HEK293 (cell line): ENCODE results near the gene VAPA.

Source experiments
- MYNN ChIP-seq: fragments of 450-650 bp; formaldehyde crosslinking; IDR thresholded peaks from 2 replicates; pipeline ENCODE4 v1.5.1; 2016; ENCODE audit warnings: missing biosample characterization, missing genetic modification characterization, borderline replicate concordance
- ZNF23 ChIP-seq: fragments of 450-650 bp; formaldehyde crosslinking; IDR thresholded peaks from 2 replicates; pipeline ENCODE4 v1.5.1; 2016; ENCODE audit warnings: missing biosample characterization, missing genetic modification characterization, borderline replicate concordance
- ZNF423 ChIP-seq: fragments of 450-650 bp; formaldehyde crosslinking; IDR thresholded peaks from 2 replicates; pipeline ENCODE4 v1.5.1; 2016; ENCODE audit warnings: missing biosample characterization, missing genetic modification characterization
- ZNF621 ChIP-seq: fragments of 450-650 bp; formaldehyde crosslinking; IDR thresholded peaks from 2 replicates; pipeline ENCODE4 v1.5.1; 2017; ENCODE audit warnings: missing biosample characterization, missing genetic modification characterization
- ZNF768 ChIP-seq: fragments of 450-650 bp; formaldehyde crosslinking; IDR thresholded peaks from 2 replicates; pipeline ENCODE4 v1.5.1; 2018; ENCODE audit warnings: missing biosample characterization, mild to moderate bottlenecking, missing genetic modification characterization
- TF ChIP-seq, protein P1 (sequence below): fragments of 450-650 bp; formaldehyde crosslinking; IDR thresholded peaks from 2 replicates; pipeline ENCODE4 v1.5.1; 2016; ENCODE audit warnings: missing biosample characterization, missing genetic modification characterization
- TF ChIP-seq, protein P2 (sequence below): fragments of 450-650 bp; formaldehyde crosslinking; IDR thresholded peaks from 2 replicates; pipeline ENCODE4 v1.5.1; 2016; ENCODE audit warnings: missing biosample characterization, missing genetic modification characterization
- TF ChIP-seq, protein P3 (sequence below): fragments of 450-650 bp; formaldehyde crosslinking; IDR thresholded peaks from 2 replicates; pipeline ENCODE4 v1.5.1; 2016; ENCODE audit warnings: missing biosample characterization, missing genetic modification characterization
- TF ChIP-seq, protein P4 (sequence below): fragments of 450-650 bp; formaldehyde crosslinking; IDR thresholded peaks from 2 replicates; pipeline ENCODE4 v1.5.1; 2017; ENCODE audit warnings: missing biosample characterization, missing genetic modification characterization
- TF ChIP-seq, protein P5 (sequence below): fragments of 450-650 bp; formaldehyde crosslinking; IDR thresholded peaks from 2 replicates; pipeline ENCODE4 v1.5.1; 2016; ENCODE audit warnings: missing biosample characterization, missing genetic modification characterization, low read depth

DNA sequence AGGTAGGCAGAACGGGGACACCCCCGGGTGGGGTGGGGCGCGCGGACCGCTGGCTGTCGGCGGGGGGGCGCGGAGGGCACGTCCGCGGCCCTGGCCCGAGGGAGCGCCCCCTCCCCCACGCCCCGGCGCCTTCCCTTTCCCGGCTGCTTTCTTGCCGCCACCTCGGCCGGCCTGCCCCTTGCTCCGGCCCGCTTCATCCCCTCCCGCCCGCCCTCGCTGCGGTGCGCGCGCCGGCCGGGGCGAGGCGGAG, 443 bp downstream of the VAPA start:
- TF ChIP-seq ZNF423 (tag by site-specific recombination): no peak
- TF ChIP-seq, protein P1, sequence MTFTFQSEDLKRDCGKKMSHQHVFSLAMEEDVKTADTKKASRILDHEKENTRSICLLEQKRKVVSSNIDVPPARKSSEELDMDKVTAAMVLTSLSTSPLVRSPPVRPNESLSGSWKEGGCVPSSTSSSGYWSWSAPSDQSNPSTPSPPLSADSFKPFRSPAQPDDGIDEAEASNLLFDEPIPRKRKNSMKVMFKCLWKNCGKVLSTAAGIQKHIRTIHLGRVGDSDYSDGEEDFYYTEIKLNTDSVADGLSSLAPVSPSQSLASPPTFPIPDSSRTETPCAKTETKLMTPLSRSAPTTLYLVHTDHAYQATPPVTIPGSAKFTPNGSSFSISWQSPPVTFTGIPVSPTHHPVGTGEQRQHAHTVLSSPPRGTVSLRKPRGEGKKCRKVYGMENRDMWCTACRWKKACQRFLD (tag by site-specific recombination): no peak
- TF ChIP-seq, protein P2, sequence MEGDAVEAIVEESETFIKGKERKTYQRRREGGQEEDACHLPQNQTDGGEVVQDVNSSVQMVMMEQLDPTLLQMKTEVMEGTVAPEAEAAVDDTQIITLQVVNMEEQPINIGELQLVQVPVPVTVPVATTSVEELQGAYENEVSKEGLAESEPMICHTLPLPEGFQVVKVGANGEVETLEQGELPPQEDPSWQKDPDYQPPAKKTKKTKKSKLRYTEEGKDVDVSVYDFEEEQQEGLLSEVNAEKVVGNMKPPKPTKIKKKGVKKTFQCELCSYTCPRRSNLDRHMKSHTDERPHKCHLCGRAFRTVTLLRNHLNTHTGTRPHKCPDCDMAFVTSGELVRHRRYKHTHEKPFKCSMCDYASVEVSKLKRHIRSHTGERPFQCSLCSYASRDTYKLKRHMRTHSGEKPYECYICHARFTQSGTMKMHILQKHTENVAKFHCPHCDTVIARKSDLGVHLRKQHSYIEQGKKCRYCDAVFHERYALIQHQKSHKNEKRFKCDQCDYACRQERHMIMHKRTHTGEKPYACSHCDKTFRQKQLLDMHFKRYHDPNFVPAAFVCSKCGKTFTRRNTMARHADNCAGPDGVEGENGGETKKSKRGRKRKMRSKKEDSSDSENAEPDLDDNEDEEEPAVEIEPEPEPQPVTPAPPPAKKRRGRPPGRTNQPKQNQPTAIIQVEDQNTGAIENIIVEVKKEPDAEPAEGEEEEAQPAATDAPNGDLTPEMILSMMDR (tag by site-specific recombination): no peak
- no peak for TF ChIP-seq ZNF23 (tag by site-specific recombination)
- TF ChIP-seq, protein P3, sequence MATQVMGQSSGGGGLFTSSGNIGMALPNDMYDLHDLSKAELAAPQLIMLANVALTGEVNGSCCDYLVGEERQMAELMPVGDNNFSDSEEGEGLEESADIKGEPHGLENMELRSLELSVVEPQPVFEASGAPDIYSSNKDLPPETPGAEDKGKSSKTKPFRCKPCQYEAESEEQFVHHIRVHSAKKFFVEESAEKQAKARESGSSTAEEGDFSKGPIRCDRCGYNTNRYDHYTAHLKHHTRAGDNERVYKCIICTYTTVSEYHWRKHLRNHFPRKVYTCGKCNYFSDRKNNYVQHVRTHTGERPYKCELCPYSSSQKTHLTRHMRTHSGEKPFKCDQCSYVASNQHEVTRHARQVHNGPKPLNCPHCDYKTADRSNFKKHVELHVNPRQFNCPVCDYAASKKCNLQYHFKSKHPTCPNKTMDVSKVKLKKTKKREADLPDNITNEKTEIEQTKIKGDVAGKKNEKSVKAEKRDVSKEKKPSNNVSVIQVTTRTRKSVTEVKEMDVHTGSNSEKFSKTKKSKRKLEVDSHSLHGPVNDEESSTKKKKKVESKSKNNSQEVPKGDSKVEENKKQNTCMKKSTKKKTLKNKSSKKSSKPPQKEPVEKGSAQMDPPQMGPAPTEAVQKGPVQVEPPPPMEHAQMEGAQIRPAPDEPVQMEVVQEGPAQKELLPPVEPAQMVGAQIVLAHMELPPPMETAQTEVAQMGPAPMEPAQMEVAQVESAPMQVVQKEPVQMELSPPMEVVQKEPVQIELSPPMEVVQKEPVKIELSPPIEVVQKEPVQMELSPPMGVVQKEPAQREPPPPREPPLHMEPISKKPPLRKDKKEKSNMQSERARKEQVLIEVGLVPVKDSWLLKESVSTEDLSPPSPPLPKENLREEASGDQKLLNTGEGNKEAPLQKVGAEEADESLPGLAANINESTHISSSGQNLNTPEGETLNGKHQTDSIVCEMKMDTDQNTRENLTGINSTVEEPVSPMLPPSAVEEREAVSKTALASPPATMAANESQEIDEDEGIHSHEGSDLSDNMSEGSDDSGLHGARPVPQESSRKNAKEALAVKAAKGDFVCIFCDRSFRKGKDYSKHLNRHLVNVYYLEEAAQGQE: no peak
- TF ChIP-seq MYNN (tag by site-specific recombination): no peak
- no peak for TF ChIP-seq ZNF768 (tag by site-specific recombination)
- TF ChIP-seq, protein P4, sequence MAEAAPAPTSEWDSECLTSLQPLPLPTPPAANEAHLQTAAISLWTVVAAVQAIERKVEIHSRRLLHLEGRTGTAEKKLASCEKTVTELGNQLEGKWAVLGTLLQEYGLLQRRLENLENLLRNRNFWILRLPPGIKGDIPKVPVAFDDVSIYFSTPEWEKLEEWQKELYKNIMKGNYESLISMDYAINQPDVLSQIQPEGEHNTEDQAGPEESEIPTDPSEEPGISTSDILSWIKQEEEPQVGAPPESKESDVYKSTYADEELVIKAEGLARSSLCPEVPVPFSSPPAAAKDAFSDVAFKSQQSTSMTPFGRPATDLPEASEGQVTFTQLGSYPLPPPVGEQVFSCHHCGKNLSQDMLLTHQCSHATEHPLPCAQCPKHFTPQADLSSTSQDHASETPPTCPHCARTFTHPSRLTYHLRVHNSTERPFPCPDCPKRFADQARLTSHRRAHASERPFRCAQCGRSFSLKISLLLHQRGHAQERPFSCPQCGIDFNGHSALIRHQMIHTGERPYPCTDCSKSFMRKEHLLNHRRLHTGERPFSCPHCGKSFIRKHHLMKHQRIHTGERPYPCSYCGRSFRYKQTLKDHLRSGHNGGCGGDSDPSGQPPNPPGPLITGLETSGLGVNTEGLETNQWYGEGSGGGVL (tag by site-specific recombination): no peak
- no peak for TF ChIP-seq ZNF621 (tag by site-specific recombination)
- TF ChIP-seq, protein P5, sequence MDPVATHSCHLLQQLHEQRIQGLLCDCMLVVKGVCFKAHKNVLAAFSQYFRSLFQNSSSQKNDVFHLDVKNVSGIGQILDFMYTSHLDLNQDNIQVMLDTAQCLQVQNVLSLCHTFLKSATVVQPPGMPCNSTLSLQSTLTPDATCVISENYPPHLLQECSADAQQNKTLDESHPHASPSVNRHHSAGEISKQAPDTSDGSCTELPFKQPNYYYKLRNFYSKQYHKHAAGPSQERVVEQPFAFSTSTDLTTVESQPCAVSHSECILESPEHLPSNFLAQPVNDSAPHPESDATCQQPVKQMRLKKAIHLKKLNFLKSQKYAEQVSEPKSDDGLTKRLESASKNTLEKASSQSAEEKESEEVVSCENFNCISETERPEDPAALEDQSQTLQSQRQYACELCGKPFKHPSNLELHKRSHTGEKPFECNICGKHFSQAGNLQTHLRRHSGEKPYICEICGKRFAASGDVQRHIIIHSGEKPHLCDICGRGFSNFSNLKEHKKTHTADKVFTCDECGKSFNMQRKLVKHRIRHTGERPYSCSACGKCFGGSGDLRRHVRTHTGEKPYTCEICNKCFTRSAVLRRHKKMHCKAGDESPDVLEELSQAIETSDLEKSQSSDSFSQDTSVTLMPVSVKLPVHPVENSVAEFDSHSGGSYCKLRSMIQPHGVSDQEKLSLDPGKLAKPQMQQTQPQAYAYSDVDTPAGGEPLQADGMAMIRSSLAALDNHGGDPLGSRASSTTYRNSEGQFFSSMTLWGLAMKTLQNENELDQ (tag by site-specific recombination): no peak
